Natural killer cell (primary cell): ENCODE data around the gene GABBR2. TPM values are rescaled to one million over a fixed set of nuclear protein-coding genes. Genes with fewer than 3 reads are reported as not detected.
A peak's percentile ranks its signal among the peaks of the same experiment; 100 is the strongest.

Source experiments
- ATAC-seq, 3 donors: fragments of 150-1000 bp in 2 of 3; fragments of 200-7000 bp in 1 of 3; cut with Tn5 transposase; 1 replicate in 1 of 3; 2 replicates in 2 of 3; pipeline ENCODE4 v1.10.0; 2021; ENCODE audit warnings: mild to moderate bottlenecking in 2 of 3, moderate library complexity in 2 of 3
- DNase-seq, 2 donors: peaks; one replicate each; pipeline versions ENCODE4 v3.0.0 to v3.0.0-alpha.2; 2013 to 2021; ENCODE audit warnings: mixed read lengths in 1 of 2
- H3K27ac ChIP-seq: one replicate; pipeline ENCODE4 v1.5.1; 2013; ENCODE audit warnings: mild to moderate bottlenecking, low read length
- H3K27me3 ChIP-seq: one replicate; pipeline ENCODE4 v1.6.1; 2013; ENCODE audit warnings: low read length; ENCODE audit not compliant: control insufficient read depth, insufficient read depth
- H3K36me3 ChIP-seq: one replicate; pipeline ENCODE4 v1.6.1; 2013; ENCODE audit warnings: low read length; ENCODE audit not compliant: control insufficient read depth, insufficient read depth
- H3K4me1 ChIP-seq: one replicate; pipeline ENCODE4 v1.6.1; 2013; ENCODE audit warnings: low read length; ENCODE audit not compliant: control insufficient read depth, insufficient read depth
- H3K4me3 ChIP-seq: one replicate; pipeline ENCODE4 v1.5.1; 2013; ENCODE audit warnings: low read length
- H3K9me3 ChIP-seq: one replicate; pipeline ENCODE4 v1.6.1; 2013; ENCODE audit warnings: low read length; ENCODE audit not compliant: control insufficient read depth, insufficient read depth
- H3K27ac Mint-ChIP-seq, 2 donors: one replicate each; pipeline ENCODE4 v1.8.0; 2022; ENCODE audit warnings: mild to moderate bottlenecking in 2 of 2, mixed read lengths in 2 of 2, moderate library complexity in 1 of 2
- H3K27me3 Mint-ChIP-seq, 2 donors: one replicate each; pipeline ENCODE4 v1.8.0; 2022; ENCODE audit warnings: low read depth in 2 of 2, mixed read lengths in 2 of 2
- H3K36me3 Mint-ChIP-seq: one replicate; pipeline ENCODE4 v1.8.0; 2022; ENCODE audit warnings: mixed read lengths
- H3K4me1 Mint-ChIP-seq, 2 donors: one replicate each; pipeline ENCODE4 v1.8.0; 2022; ENCODE audit warnings: mixed read lengths in 2 of 2
- H3K4me3 Mint-ChIP-seq: one replicate; pipeline ENCODE4 v1.8.0; 2022; ENCODE audit warnings: mild to moderate bottlenecking, moderate library complexity, mixed read lengths
- H3K9me3 Mint-ChIP-seq, 2 donors: one replicate each; pipeline ENCODE4 v1.8.0; 2022; ENCODE audit warnings: mixed read lengths in 2 of 2
- CTCF ChIP-seq: fragments of 200-600 bp; IDR thresholded peaks from one replicate; pipeline ENCODE4 v1.8.0; 2022; ENCODE audit warnings: antibody characterized with exemption
- WGBS: methylation state at CpG from one replicate; pipeline ENCODE4 v1.1.7; 2013; ENCODE audit warnings: missing lambda C conversion rate; ENCODE audit not compliant: insufficient coverage; 5-methylcytosine and 5-hydroxymethylcytosine counted together
- intact Hi-C: fragments of 100-400 bp; cut with micrococcal nuclease; formaldehyde crosslinking; loops from one replicate; pipeline ENCODE4 v1.14.2; 2022
- total RNA-seq, 4 donors: library from RNA; stranded (reverse); fragments of 120-200 nt in 1 of 4; gene quantifications; one replicate each; pipeline versions ENCODE4 v1.2.3 to v1.2.4, GENCODE V29; 2013 to 2022

Gene GABBR2
- total RNA-seq, 3 donors from 2014 or later (not counting 1 experiment from before 2014, with no cell fraction given): not detected

- no peak overlapping the region for H3K4me3 Mint-ChIP-seq
- WGBS: 89% methylated on average over 3 of the region's 3 CpGs
- no peak overlapping the region for H3K27ac ChIP-seq
- no peaks in the 10 kb centered on the region for H3K27me3 ChIP-seq
- H3K9me3 ChIP-seq: no peaks in the 10 kb centered on the region
- H3K27me3 Mint-ChIP-seq: peaks cover 35 to 48% of the 10 kb centered on the region in 2 donors
- H3K4me1 ChIP-seq: peaks cover 15% of the 10 kb centered on the region
- ATAC-seq (no peak), DNase-seq (no peak)
- no peaks in the 10 kb centered on the region for H3K36me3 Mint-ChIP-seq
- peaks cover 25 to 30% of the 10 kb centered on the region in 2 donors for H3K4me1 Mint-ChIP-seq
- H3K36me3 ChIP-seq: no peaks in the 10 kb centered on the region
- no peaks in the 10 kb centered on the region for H3K9me3 Mint-ChIP-seq
- TF ChIP-seq CTCF: no peak
- intact Hi-C loops: no loop called here
- H3K27ac Mint-ChIP-seq: no peak overlapping the region
- no peak overlapping the region for H3K4me3 ChIP-seq
These were observed 131.9 kb downstream of the GABBR2 start for GRCh38 chr9:98576859-98577258.

GRCh38 chr9:98576354-98576753 is 132.4 kb downstream of the GABBR2 start:
- intact Hi-C loops: no loop called here
- Histone ChIP-seq H3K4me3 (no peak overlapping the region), H3K36me3 (no peaks in the 10 kb centered on the region), H3K9me3 (no peaks in the 10 kb centered on the region), H3K27me3 (no peaks in the 10 kb centered on the region), H3K4me1 (peaks cover 15% of the 10 kb centered on the region), H3K27ac (no peak overlapping the region)
- H3K9me3 Mint-ChIP-seq: no peaks in the 10 kb centered on the region
- peak overlapping the region; percentile 83 for H3K4me3 Mint-ChIP-seq
- WGBS: 43% methylated on average over 2 of the region's 3 CpGs
- peaks cover 35 to 49% of the 10 kb centered on the region in 2 donors for H3K27me3 Mint-ChIP-seq
- H3K36me3 Mint-ChIP-seq: no peaks in the 10 kb centered on the region
- peak overlapping the region in 1 of 2 donors; percentile 55 for H3K27ac Mint-ChIP-seq
- TF ChIP-seq CTCF: no peak
- peak in 1 of 3 donors; percentile 5 for ATAC-seq
- DNase-seq: no peak
- H3K4me1 Mint-ChIP-seq: peaks cover 25 to 30% of the 10 kb centered on the region in 2 donors

- Mint-ChIP-seq H3K4me1 (peaks cover 25 to 30% of the 10 kb centered on the region in 2 donors), H3K9me3 (no peaks in the 10 kb centered on the region), H3K36me3 (no peaks in the 10 kb centered on the region), H3K4me3 (peak overlapping the region; percentile 83), H3K27me3 (peaks cover 31 to 44% of the 10 kb centered on the region in 2 donors), H3K27ac (peak overlapping the region in 1 of 2 donors; percentile 55)
- Histone ChIP-seq H3K27me3 (no peaks in the 10 kb centered on the region), H3K9me3 (no peaks in the 10 kb centered on the region), H3K4me3 (no peak overlapping the region), H3K27ac (no peak overlapping the region), H3K36me3 (no peaks in the 10 kb centered on the region), H3K4me1 (peaks cover 15% of the 10 kb centered on the region)
- TF ChIP-seq CTCF: no peak
- DNase-seq: peak in 1 of 2 donors; percentile 4
- intact Hi-C loops: no loop called here
- 3% methylated on average over 13 of the region's 13 CpGs for WGBS
- peak; percentile 44 to 70 (median 61) for ATAC-seq
These were observed 133.1 kb downstream of the GABBR2 start for GRCh38 chr9:98575379-98576346.
